NB4 (cell line): ENCODE data around the gene PPP2R3C.
"Not testable (repeated sequence)": the region's sequence is repeated elsewhere in the genome, so short reads cannot be mapped to it uniquely, and the experiment has no call there.

Experiments
- DNase-seq: peaks from one replicate; pipeline ENCODE4 v3.0.0; 2010; ENCODE audit warnings: low read depth
- H3K4me3 ChIP-seq: one replicate; pipeline ENCODE4 v1.5.1; 2011; ENCODE audit warnings: mild to moderate bottlenecking, low read depth, low read length, moderate library complexity
- CTCF ChIP-seq: IDR thresholded peaks from one replicate; pipeline ENCODE4 v1.5.1; 2012; ENCODE audit warnings: low read depth, low read length
- MAX ChIP-seq: IDR thresholded peaks from 2 replicates; pipeline ENCODE4 v1.6.1; 2011; ENCODE audit warnings: low read depth, low read length
- MYC ChIP-seq: IDR thresholded peaks from 2 replicates; pipeline ENCODE4 v1.6.1; 2011; ENCODE audit warnings: low read depth, low read length
- POLR2A ChIP-seq: IDR thresholded peaks from 2 replicates; pipeline ENCODE4 v1.6.1; 2011; ENCODE audit warnings: mild to moderate bottlenecking; ENCODE audit not compliant: insufficient read length; ENCODE audit errors: extremely low read depth

The PPP2R3C gene

GRCh38 chr14:35159742-35160409 lies 38.1 kb upstream of the PPP2R3C start:
- DNase-seq, result no peak
- H3K4me3 ChIP-seq, result no peak overlapping the region
- no peak for TF ChIP-seq MYC
- no peak for TF ChIP-seq MAX
- no peak for TF ChIP-seq CTCF
- no peak for TF ChIP-seq POLR2A

- no peak for DNase-seq
- no peak for TF ChIP-seq MAX
- TF ChIP-seq POLR2A, result no peak
- TF ChIP-seq CTCF, result no peak
- TF ChIP-seq MYC, result no peak
Observed at GRCh38 chr14:35158951-35159653, 37.3 kb upstream of the PPP2R3C start.

GRCh38 chr14:35158491-35158890 lies 36.7 kb upstream of the PPP2R3C start:
- TF ChIP-seq MAX, result no peak
- TF ChIP-seq MYC, result no peak
- no peak for TF ChIP-seq POLR2A
- TF ChIP-seq CTCF, result no peak
- no peak for DNase-seq
- H3K4me3 ChIP-seq, result no peak overlapping the region

More at GRCh38 chr14:35158951-35159653, 37.3 kb upstream of the PPP2R3C start:
- H3K4me3 ChIP-seq, result no peak overlapping the region

- TF ChIP-seq MAX, result no peak
- TF ChIP-seq CTCF, result no peak
- TF ChIP-seq MYC, result no peak
- no peak for TF ChIP-seq POLR2A
- no peak overlapping the region for H3K4me3 ChIP-seq
- DNase-seq, result peak; percentile 21
Observed at GRCh38 chr14:35155962-35156361, 34.2 kb upstream of the PPP2R3C start.

- TF ChIP-seq MAX (no peak), CTCF (no peak), MYC (no peak), POLR2A (no peak)
- no peak for DNase-seq
- H3K4me3 ChIP-seq, result no peak overlapping the region
Observed at GRCh38 chr14:35154016-35154415, 32.2 kb upstream of the PPP2R3C start.

GRCh38 chr14:35152531-35152930 lies 30.7 kb upstream of the PPP2R3C start:
- H3K4me3 ChIP-seq, DNase-seq: not testable (repeated sequence)
